ENCODE measurements around the gene ZDHHC22. TPM values are rescaled to one million over a fixed set of nuclear protein-coding genes. Genes with fewer than 3 reads are reported as not detected.

Gene ZDHHC22
- total RNA-seq, 4 donors from 2014 or later: not detected

GRCh38 chr14:77114609-77115008 is 27.0 kb downstream of the ZDHHC22 start:
- no peak for TF ChIP-seq CTCF (IDR thresholded peaks at IDR 0.05; ENCODE audit: low read depth)

GRCh38 chr14:77113644-77114043 is 27.9 kb downstream of the ZDHHC22 start:
- TF ChIP-seq CTCF (IDR thresholded peaks at IDR 0.05; ENCODE audit: low read depth): no peak

- no peak for TF ChIP-seq CTCF (IDR thresholded peaks at IDR 0.05; ENCODE audit: low read depth)
Measured at GRCh38 chr14:77111021-77111420, 30.6 kb downstream of the ZDHHC22 start.

GRCh38 chr14:77110286-77110685 is 31.3 kb downstream of the ZDHHC22 start:
- no peak for TF ChIP-seq CTCF (IDR thresholded peaks at IDR 0.05; ENCODE audit: low read depth)

- no peak for TF ChIP-seq CTCF (IDR thresholded peaks at IDR 0.05; ENCODE audit: low read depth)
Measured at GRCh38 chr14:77109656-77110055, 31.9 kb downstream of the ZDHHC22 start.

GRCh38 chr14:77108753-77109152 is 32.8 kb downstream of the ZDHHC22 start:
- no peak for TF ChIP-seq CTCF (IDR thresholded peaks at IDR 0.05; ENCODE audit: low read depth)

GRCh38 chr14:77107228-77107627 is 34.4 kb downstream of the ZDHHC22 start:
- TF ChIP-seq CTCF (IDR thresholded peaks at IDR 0.05; ENCODE audit: low read depth): no peak

All from subcutaneous adipose tissue (tissue), 4 donors.